Activated naive CD4-positive, alpha-beta T cell treated with anti-CD3 and anti-CD28 coated beads, Interleukin-2, amount 50 U/mL, for 72 hours (primary cell): ENCODE data around the gene TTF2. TPM values are rescaled to one million over a fixed set of nuclear protein-coding genes. Genes with fewer than 3 reads are reported as not detected.
"Not testable (repeated sequence)": the region's sequence is repeated elsewhere in the genome, so short reads cannot be mapped to it uniquely, and the experiment has no call there.

Source experiments
- ATAC-seq, 2 donors: fragments of 150-1000 bp; cut with Tn5 transposase; 2 replicates each; pipeline ENCODE4 v1.10.0; 2021; ENCODE audit warnings: mild to moderate bottlenecking in 2 of 2, moderate library complexity in 2 of 2
- DNase-seq, 2 donors: peaks; one replicate each; pipeline ENCODE4 v3.0.0; 2021 to 2022; ENCODE audit warnings: low spot score in 2 of 2
- H3K27ac Mint-ChIP-seq, 2 donors: one replicate each; pipeline ENCODE4 v1.8.0; 2022; ENCODE audit warnings: mild to moderate bottlenecking in 2 of 2, mixed read lengths in 2 of 2
- H3K36me3 Mint-ChIP-seq, 2 donors: one replicate each; pipeline ENCODE4 v1.8.0; 2022; ENCODE audit warnings: mixed read lengths in 2 of 2
- H3K9me3 Mint-ChIP-seq, 2 donors: one replicate each; pipeline ENCODE4 v1.8.0; 2022; ENCODE audit warnings: mixed read lengths in 2 of 2
- total RNA-seq, 2 donors: library from RNA; stranded (reverse); gene quantifications; one replicate each; pipeline ENCODE4 v1.2.3, GENCODE V29; 2022

Gene TTF2
- total RNA-seq, 2 donors from 2014 or later = 112 to 136 TPM

- H3K36me3 Mint-ChIP-seq = no peaks in the 10 kb centered on the region
- peaks cover 0 to 5% of the 10 kb centered on the region in 2 donors for H3K9me3 Mint-ChIP-seq
- no peak overlapping the region for H3K27ac Mint-ChIP-seq
- no peak for ATAC-seq
- no peak for DNase-seq
Observed at GRCh38 chr1:117146575-117147340, 86.6 kb downstream of the TTF2 start.

DNA sequence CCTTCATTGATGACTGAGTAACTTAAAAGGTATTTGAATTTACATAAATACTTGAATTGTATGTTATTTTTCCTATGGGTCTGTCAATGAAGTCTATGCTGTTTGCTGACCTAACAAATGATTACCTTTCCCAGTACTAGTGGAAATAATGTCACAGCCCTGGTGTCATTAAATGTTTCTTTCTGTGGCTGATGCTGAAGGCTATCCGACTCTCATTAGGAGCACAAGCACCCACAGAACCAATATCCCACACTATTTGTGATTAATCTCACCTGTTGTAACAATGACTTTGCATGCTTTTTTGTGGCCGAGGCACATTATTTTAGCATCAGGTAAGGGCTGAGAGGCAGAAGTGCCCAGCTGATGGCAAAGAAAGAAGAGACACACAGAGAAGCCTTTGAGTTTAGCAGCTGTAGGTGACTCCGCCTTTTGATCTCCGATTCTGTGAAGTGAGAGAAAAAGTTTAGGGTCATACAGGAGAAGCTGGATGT is 87.3 kb downstream of the TTF2 start:
- ATAC-seq = no peak
- Mint-ChIP-seq H3K27ac (no peak overlapping the region), H3K36me3 (no peaks in the 10 kb centered on the region), H3K9me3 (peaks cover 0 to 5% of the 10 kb centered on the region in 2 donors)
- DNase-seq = no peak

- no peaks in the 10 kb centered on the region for H3K36me3 Mint-ChIP-seq
- peaks cover 0 to 5% of the 10 kb centered on the region in 2 donors for H3K9me3 Mint-ChIP-seq
- DNase-seq (no peak), ATAC-seq (no peak)
- no peak overlapping the region for H3K27ac Mint-ChIP-seq
Observed at GRCh38 chr1:117147856-117148588, 87.9 kb downstream of the TTF2 start.

GRCh38 chr1:117150316-117150715 is 90.2 kb downstream of the TTF2 start:
- no peaks in the 10 kb centered on the region for H3K36me3 Mint-ChIP-seq
- no peak overlapping the region for H3K27ac Mint-ChIP-seq
- ATAC-seq (no peak), DNase-seq (no peak)
- H3K9me3 Mint-ChIP-seq = peaks cover 0 to 5% of the 10 kb centered on the region in 2 donors

DNA sequence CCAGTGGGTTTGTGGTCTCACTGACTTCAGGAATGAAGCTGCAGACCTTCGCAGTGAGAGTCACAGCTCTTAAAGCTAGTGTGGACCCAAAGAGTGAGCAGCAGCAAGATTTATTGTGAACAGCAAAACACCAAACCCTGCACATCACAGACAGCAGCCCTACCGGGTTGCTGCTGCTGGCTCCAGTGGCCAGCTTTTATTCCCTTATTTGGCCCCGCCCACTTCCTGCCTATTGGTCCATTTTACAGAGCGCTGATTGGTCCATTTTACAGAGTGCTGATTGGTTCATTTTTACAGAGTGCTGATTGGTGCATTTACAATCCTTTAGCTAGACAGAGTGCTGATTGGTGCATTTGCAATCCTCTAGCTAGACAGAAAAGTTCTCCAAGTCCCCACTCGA is 91.2 kb downstream of the TTF2 start:
- not testable (repeated sequence) for ATAC-seq, H3K9me3 Mint-ChIP-seq, DNase-seq, H3K36me3 Mint-ChIP-seq, H3K27ac Mint-ChIP-seq

Other genes starting within 250 kb of the TTF2 start
- 10 to 100 TPM; 15.9 to 20.3 TPM for gene PTGFRN, start 150.4 kb upstream of the TTF2 start, total RNA-seq
- 1 to 10 TPM in 1 of 2 donors, under 1 TPM in 1; 0.09 to 1.3 TPM for gene CD101, start 58.6 kb upstream of the TTF2 start, total RNA-seq
- 1 to 10 TPM in 1 of 2 donors, under 1 TPM in 1; 0.29 to 1.5 TPM for gene TRIM45, start 61.4 kb downstream of the TTF2 start, total RNA-seq
- gene VTCN1, start 150.6 kb downstream of the TTF2 start, total RNA-seq = not detected